ACC112 (cell line): Measurements from ENCODE around the gene MED9.
A peak's percentile ranks its signal among the peaks of the same experiment; 100 is the strongest.
"Not testable (repeated sequence)": the region's sequence is repeated elsewhere in the genome, so short reads cannot be mapped to it uniquely, and the experiment has no call there.

Experiments
- H2AFZ ChIP-seq: fragments of 200-600 bp; sonication (generic); one replicate; pipeline ENCODE4 v1.6.0; 2017; ENCODE audit warnings: antibody characterized with exemption, low read length; ENCODE audit not compliant: unreplicated experiment
- H3K27ac ChIP-seq: fragments of 200-600 bp; sonication (generic); 2 replicates; pipeline ENCODE4 v1.5.1; 2014; ENCODE audit warnings: low read depth, mild to moderate bottlenecking, antibody characterized with exemption, low read length, moderate library complexity
- H3K27me3 ChIP-seq: fragments of 200-600 bp; sonication (generic); 2 replicates; pipeline ENCODE4 v1.6.1; 2014; ENCODE audit warnings: mild to moderate bottlenecking, antibody characterized with exemption, low read length, moderate library complexity, mixed read lengths; ENCODE audit not compliant: insufficient read depth
- H3K36me3 ChIP-seq: fragments of 200-600 bp; sonication (generic); 2 replicates; pipeline ENCODE4 v1.6.1; 2016; ENCODE audit warnings: mild to moderate bottlenecking, antibody characterized with exemption, low read length, moderate library complexity, mixed read lengths; ENCODE audit not compliant: insufficient read depth
- H3K4me1 ChIP-seq: fragments of 200-600 bp; sonication (generic); one replicate; pipeline ENCODE4 v1.6.1; 2016; ENCODE audit warnings: low read length, mixed read lengths; ENCODE audit not compliant: insufficient read depth, unreplicated experiment, control insufficient read depth
- H3K4me3 ChIP-seq: fragments of 200-600 bp; sonication (generic); 2 replicates; pipeline ENCODE4 v1.5.1; 2014; ENCODE audit warnings: mild to moderate bottlenecking, low read depth, low read length
- H3K79me2 ChIP-seq: fragments of 200-600 bp; sonication (generic); one replicate; pipeline ENCODE4 v1.6.0; 2016; ENCODE audit warnings: low read length; ENCODE audit not compliant: control insufficient read depth, unreplicated experiment, insufficient read depth

MED9 gene

GRCh38 chr17:17486416-17486815 lies 9.6 kb downstream of the MED9 start:
- H3K27me3 ChIP-seq, H3K36me3 ChIP-seq, H3K4me3 ChIP-seq, H2AFZ ChIP-seq, H3K27ac ChIP-seq, H3K4me1 ChIP-seq: not testable (repeated sequence)
- peaks cover 39% of the 10 kb centered on the region for H3K79me2 ChIP-seq

DNA sequence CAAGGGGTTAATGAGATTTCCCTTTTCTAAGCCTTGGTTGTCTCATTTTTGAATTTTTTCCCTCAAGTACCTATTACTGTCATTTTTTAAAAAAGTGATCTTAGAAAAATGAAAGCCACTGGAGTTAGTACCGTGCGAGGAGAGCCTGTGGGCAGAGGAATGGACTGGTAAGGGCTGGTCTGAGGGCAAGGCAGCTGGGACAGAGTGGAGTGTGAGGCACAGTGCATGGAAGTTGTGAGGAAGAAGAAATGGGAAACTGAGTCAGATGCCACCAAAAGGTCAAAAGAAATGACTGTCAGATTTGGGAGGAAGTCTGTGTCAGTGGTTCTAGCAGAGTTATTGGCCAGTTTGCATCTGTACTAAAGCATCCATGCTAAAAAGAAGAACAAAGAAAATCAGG lies 11.2 kb downstream of the MED9 start:
- no peaks in the 10 kb centered on the region for H3K27me3 ChIP-seq
- no peak overlapping the region for H3K4me3 ChIP-seq
- peaks cover 4% of the 10 kb centered on the region for H3K4me1 ChIP-seq
- no peak overlapping the region for H3K27ac ChIP-seq
- peaks cover 8% of the 10 kb centered on the region; the same call in 1 of the 2 replicates for H3K36me3 ChIP-seq
- H2AFZ ChIP-seq = no peak overlapping the region
- H3K79me2 ChIP-seq = peaks cover 23% of the 10 kb centered on the region

GRCh38 chr17:17491031-17491471 lies 14.3 kb downstream of the MED9 start:
- no peaks in the 10 kb centered on the region for H3K4me1 ChIP-seq
- no peak overlapping the region for H3K27ac ChIP-seq
- H3K36me3 ChIP-seq = peaks cover 8% of the 10 kb centered on the region; the same call in 1 of the 2 replicates
- no peaks in the 10 kb centered on the region for H3K27me3 ChIP-seq
- no peak overlapping the region for H3K4me3 ChIP-seq
- H3K79me2 ChIP-seq = peaks cover 2% of the 10 kb centered on the region
- no peak overlapping the region for H2AFZ ChIP-seq

GRCh38 chr17:17491546-17491988 lies 14.8 kb downstream of the MED9 start:
- H3K79me2 ChIP-seq = peaks cover 2% of the 10 kb centered on the region
- peaks cover 8% of the 10 kb centered on the region; the same call in 1 of the 2 replicates for H3K36me3 ChIP-seq
- H3K4me1 ChIP-seq = no peaks in the 10 kb centered on the region
- H3K4me3 ChIP-seq = no peak overlapping the region
- H3K27ac ChIP-seq = no peak overlapping the region
- H2AFZ ChIP-seq = no peak overlapping the region
- H3K27me3 ChIP-seq = no peaks in the 10 kb centered on the region

GRCh38 chr17:17492085-17492484 lies 15.3 kb downstream of the MED9 start:
- Histone ChIP-seq H3K79me2 (peaks cover 2% of the 10 kb centered on the region), H3K27me3 (no peaks in the 10 kb centered on the region), H2AFZ (no peak overlapping the region), H3K27ac (no peak overlapping the region), H3K4me1 (peaks cover 1% of the 10 kb centered on the region), H3K36me3 (peaks cover 8% of the 10 kb centered on the region; the same call in 1 of the 2 replicates), H3K4me3 (no peak overlapping the region)

- Histone ChIP-seq H2AFZ (no peak overlapping the region), H3K27me3 (no peaks in the 10 kb centered on the region), H3K4me1 (peaks cover 5% of the 10 kb centered on the region), H3K4me3 (no peak overlapping the region), H3K27ac (no peak overlapping the region), H3K36me3 (peaks cover 7% of the 10 kb centered on the region; the same call in 1 of the 2 replicates), H3K79me2 (peaks cover 2% of the 10 kb centered on the region)
Measured at GRCh38 chr17:17492571-17492970, 15.8 kb downstream of the MED9 start.

DNA sequence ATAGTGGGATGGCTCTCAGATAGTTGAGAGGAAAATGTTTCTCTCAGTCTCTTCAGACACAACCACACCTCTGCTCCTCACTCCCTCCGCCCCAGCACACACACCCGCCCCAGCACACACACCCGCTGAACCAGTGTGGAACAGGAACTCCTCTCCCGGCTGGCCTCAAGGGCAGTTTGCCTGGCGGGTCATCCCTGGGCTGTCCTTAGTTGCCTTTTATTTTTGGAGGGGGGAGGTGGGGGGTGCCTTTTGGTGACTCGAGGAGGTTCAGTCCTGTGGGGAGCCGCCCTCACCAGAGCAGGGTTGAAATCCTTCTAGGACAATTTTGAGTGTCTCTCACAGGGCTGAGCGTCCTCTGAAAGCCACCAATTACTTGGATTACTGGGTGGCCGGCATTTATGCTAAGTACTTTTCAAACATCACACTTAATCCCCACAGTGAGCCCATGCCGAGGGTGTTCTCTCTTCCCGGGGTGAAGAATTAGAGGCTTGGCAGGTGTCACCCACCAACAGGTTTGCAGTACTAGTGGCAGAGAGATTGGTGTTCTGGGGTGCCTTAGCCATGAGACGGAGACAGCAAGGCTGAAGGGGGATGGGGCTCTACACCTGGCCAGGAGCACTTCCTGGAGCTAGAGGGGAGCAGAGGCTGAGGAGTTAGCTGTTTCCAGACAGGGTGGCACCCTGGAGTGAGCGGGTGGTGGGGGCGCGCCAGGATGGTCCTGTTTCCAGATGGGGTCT lies 16.6 kb downstream of the MED9 start:
- Histone ChIP-seq H3K4me3 (0 out of 2 replicates have a peak overlapping the region, but pooled peaks have one; percentile 38), H3K36me3 (no peaks in the 10 kb centered on the region; the same call in 1 of the 2 replicates), H2AFZ (no peak overlapping the region), H3K27me3 (no peaks in the 10 kb centered on the region), H3K79me2 (peaks cover 2% of the 10 kb centered on the region), H3K4me1 (peaks cover 5% of the 10 kb centered on the region), H3K27ac (peak overlapping the region; percentile 48; the same call in 1 of the 2 replicates)

DNA sequence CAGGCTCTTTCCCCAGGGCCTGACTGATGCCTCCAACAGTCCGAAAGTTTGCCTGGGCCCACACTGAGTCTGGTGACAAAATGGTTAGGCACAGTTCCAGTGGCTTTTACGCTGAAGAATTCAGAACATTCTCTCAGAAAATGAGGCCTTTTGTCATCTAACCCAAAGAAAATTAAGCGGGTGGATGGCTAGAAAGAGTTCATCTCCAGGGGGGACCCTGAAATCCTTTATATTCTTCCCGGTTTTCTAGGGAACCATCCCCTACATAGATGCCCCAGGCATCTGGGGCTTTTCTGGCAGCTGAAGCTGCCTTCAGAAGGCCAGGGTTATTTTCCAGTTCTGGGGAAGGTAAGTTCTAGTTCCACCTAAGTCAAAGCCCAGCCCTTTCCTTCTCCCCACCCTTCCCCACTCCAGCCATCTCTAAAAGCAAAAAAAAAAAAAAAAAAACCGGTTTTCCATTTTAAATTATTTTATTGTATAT lies 17.2 kb downstream of the MED9 start:
- Histone ChIP-seq H3K27me3 (no peaks in the 10 kb centered on the region), H3K27ac (peak overlapping the region; percentile 48; the same call in 1 of the 2 replicates), H3K4me1 (peaks cover 5% of the 10 kb centered on the region), H2AFZ (no peak overlapping the region), H3K79me2 (peaks cover 2% of the 10 kb centered on the region), H3K4me3 (peak overlapping the region; percentile 90; the same call in 1 of the 2 replicates), H3K36me3 (no peaks in the 10 kb centered on the region; the same call in 1 of the 2 replicates)

GRCh38 chr17:17494499-17494869 lies 17.7 kb downstream of the MED9 start:
- Histone ChIP-seq H3K4me1 (peaks cover 5% of the 10 kb centered on the region), H2AFZ (no peak overlapping the region), H3K27me3 (no peaks in the 10 kb centered on the region), H3K36me3 (no peaks in the 10 kb centered on the region; the same call in 1 of the 2 replicates), H3K79me2 (peaks cover 2% of the 10 kb centered on the region), H3K27ac (peak overlapping the region; percentile 48; the same call in 1 of the 2 replicates), H3K4me3 (peak overlapping the region; percentile 90)

DNA sequence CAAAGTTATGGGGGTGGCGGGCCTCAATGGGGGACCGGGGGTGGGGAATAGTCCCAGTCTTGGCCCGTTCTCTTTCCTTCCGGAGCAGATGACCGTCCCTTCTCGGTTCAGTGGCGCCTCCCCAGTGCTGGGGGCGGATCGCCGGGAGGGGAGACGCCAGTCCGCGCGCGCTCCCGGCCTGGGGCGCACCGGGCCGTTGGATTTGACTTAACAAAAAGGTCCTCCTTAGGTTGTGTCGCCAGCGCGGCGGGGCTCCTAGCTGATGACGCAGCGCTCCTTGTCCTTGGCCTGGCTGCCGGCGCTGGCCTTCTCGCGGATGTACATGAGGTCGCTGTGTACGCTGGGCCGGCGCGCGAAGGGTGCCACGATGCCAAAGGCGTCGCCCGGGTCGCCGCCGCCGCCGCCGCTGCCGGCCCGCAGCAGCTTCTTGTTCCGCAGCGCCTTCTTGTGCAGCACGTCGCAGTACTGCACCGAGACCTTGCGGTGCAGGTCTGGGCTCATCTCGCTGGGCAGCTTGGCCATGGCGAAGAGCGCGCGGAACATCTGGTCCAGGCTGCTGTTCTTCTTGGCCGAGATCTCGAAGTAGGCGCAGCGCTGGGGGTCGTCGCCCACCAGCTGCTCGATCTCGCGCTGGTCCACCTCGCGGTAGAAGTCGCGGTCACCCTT lies 18.2 kb downstream of the MED9 start:
- H3K27me3 ChIP-seq = no peaks in the 10 kb centered on the region
- no peaks in the 10 kb centered on the region; the same call in 1 of the 2 replicates for H3K36me3 ChIP-seq
- H3K4me3 ChIP-seq = peak overlapping the region; percentile 90

More for the DNA sequence above, 18.2 kb downstream of the MED9 start:
- H3K79me2 ChIP-seq = peaks cover 2% of the 10 kb centered on the region
- H2AFZ ChIP-seq = no peak overlapping the region
- peaks cover 5% of the 10 kb centered on the region for H3K4me1 ChIP-seq
- peak overlapping the region; percentile 48; the same call in 1 of the 2 replicates for H3K27ac ChIP-seq
